MM.1S (cell line): ENCODE data around the gene HES5.

Source experiments
- DNase-seq: peaks from one replicate; pipeline ENCODE4 v3.0.0-alpha.2; 2015
- H2AFZ ChIP-seq: fragments of 300-600 bp; sonication (generic); 2 replicates; pipeline ENCODE4 v1.6.0; 2016; ENCODE audit warnings: antibody characterized with exemption, low read length
- H3F3A ChIP-seq: fragments of 300-600 bp; sonication (generic); 2 replicates; pipeline ENCODE4 v1.6.1; 2016; ENCODE audit warnings: mild to moderate bottlenecking, antibody characterized with exemption, low read length, moderate library complexity, mixed read lengths; ENCODE audit not compliant: insufficient read depth
- H3K27ac ChIP-seq: fragments of 300-600 bp; sonication (generic); 2 replicates; pipeline ENCODE4 v1.5.1; 2016; ENCODE audit warnings: mild to moderate bottlenecking, low read length
- H3K27me3 ChIP-seq: fragments of 300-600 bp; sonication (generic); replicated peaks from 2 replicates; pipeline ENCODE4 v1.6.0; 2016; ENCODE audit warnings: low read length; ENCODE audit not compliant: insufficient read depth
- H3K36me3 ChIP-seq: fragments of 300-600 bp; sonication (generic); replicated peaks from 2 replicates; pipeline ENCODE4 v1.6.1; 2016; ENCODE audit warnings: mild to moderate bottlenecking, low read length, mixed read lengths; ENCODE audit not compliant: insufficient read depth
- H3K4me1 ChIP-seq: fragments of 300-600 bp; sonication (generic); 2 replicates; pipeline ENCODE4 v1.6.1; 2016; ENCODE audit warnings: low read length, mixed read lengths
- H3K4me2 ChIP-seq: fragments of 300-600 bp; sonication (generic); 2 replicates; pipeline ENCODE4 v1.6.0; 2016; ENCODE audit warnings: low read depth, low read length
- H3K4me3 ChIP-seq: fragments of 300-600 bp; sonication (generic); 2 replicates; pipeline ENCODE4 v1.5.1; 2016; ENCODE audit warnings: low read length, mixed read lengths
- H3K79me2 ChIP-seq: fragments of 300-600 bp; sonication (generic); 2 replicates; pipeline ENCODE4 v1.6.1; 2016; ENCODE audit warnings: mixed run types, low read length, mixed read lengths
- H3K9ac ChIP-seq: fragments of 300-600 bp; sonication (generic); 2 replicates; pipeline ENCODE4 v1.6.1; 2016; ENCODE audit warnings: low read length, mixed read lengths
- H3K9me2 ChIP-seq: fragments of 300-600 bp; sonication (generic); replicated peaks from 2 replicates; pipeline ENCODE4 v1.6.1; 2016; ENCODE audit warnings: mild to moderate bottlenecking, low read length, mixed read lengths; ENCODE audit not compliant: insufficient read depth
- H3K9me3 ChIP-seq: fragments of 300-600 bp; sonication (generic); replicated peaks from 2 replicates; pipeline ENCODE4 v1.6.1; 2016; ENCODE audit warnings: mild to moderate bottlenecking, low read length, mixed read lengths; ENCODE audit not compliant: insufficient read depth
- H4K20me1 ChIP-seq: fragments of 300-600 bp; sonication (generic); 2 replicates; pipeline ENCODE4 v1.6.1; 2016; ENCODE audit warnings: mild to moderate bottlenecking, low read length, moderate library complexity, mixed read lengths; ENCODE audit not compliant: insufficient read depth
- CTCF ChIP-seq: fragments of 300-600 bp; sonication (generic); IDR thresholded peaks from 2 replicates; pipeline ENCODE4 v1.5.1; 2016; ENCODE audit warnings: antibody characterized with exemption, low read length, mixed read lengths
- EZH2 ChIP-seq: fragments of 300-600 bp; sonication (generic); optimal IDR thresholded peaks from 2 replicates; pipeline ENCODE3; 2017; ENCODE audit warnings: low read depth, mild to moderate bottlenecking, antibody characterized with exemption, low read length, mixed read lengths
- EZH2phosphoT487 ChIP-seq: fragments of 300-600 bp; sonication (generic); IDR thresholded peaks from 2 replicates; pipeline ENCODE4 v1.6.1; 2018; ENCODE audit warnings: antibody characterized with exemption, low read length

Gene HES5

DNA sequence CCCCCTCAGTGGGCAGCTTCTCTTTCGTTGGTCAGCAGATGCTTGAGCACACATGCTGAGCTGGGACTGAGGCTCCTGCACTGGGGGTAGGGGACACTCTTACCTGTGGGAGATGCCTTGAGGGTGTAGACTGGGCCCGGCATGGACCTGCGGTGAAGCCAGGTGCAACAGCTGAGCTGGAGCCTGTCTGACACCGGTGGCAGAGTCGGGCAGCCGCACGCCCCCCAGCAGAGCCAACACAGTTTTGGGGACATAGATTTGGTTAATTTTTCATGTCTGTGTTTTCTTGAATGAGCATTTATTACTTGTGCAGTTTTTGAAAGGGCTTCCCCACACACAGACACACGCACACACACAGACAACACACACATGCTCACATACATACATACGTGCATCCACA is 5.9 kb upstream of the HES5 start:
- peaks cover 62% of the 10 kb centered on the region for H3K27me3 ChIP-seq
- H3K9me3 ChIP-seq, result no peaks in the 10 kb centered on the region
- H3K27ac ChIP-seq, result no peak overlapping the region
- no peak for TF ChIP-seq EZH2
- H3K4me1 ChIP-seq, result peaks cover under 1% of the 10 kb centered on the region; the same call in 1 of the 2 replicates
- no peaks in the 10 kb centered on the region for H3K9me2 ChIP-seq
- H3K36me3 ChIP-seq, result no peaks in the 10 kb centered on the region
- no peak overlapping the region for H3K4me3 ChIP-seq
- H2AFZ ChIP-seq, result no peak overlapping the region
- H3K9ac ChIP-seq, result no peak overlapping the region
- DNase-seq, result no peak
- no peaks in the 10 kb centered on the region for H4K20me1 ChIP-seq
- no peaks in the 10 kb centered on the region for H3F3A ChIP-seq
- no peaks in the 10 kb centered on the region for H3K79me2 ChIP-seq
- H3K4me2 ChIP-seq, result no peak overlapping the region

- no peaks in the 10 kb centered on the region for H3K79me2 ChIP-seq
- no peak overlapping the region for H3K27ac ChIP-seq
- peaks cover 67% of the 10 kb centered on the region for H3K27me3 ChIP-seq
- H3F3A ChIP-seq, result no peaks in the 10 kb centered on the region
- no peak overlapping the region for H2AFZ ChIP-seq
- H3K9me2 ChIP-seq, result no peaks in the 10 kb centered on the region
- no peak overlapping the region for H3K4me3 ChIP-seq
- DNase-seq, result no peak
- H3K36me3 ChIP-seq, result no peaks in the 10 kb centered on the region
- no peak overlapping the region for H3K4me2 ChIP-seq
- no peaks in the 10 kb centered on the region for H3K9me3 ChIP-seq
- no peaks in the 10 kb centered on the region for H3K4me1 ChIP-seq
- no peak overlapping the region for H3K9ac ChIP-seq
- no peaks in the 10 kb centered on the region for H4K20me1 ChIP-seq
- TF ChIP-seq CTCF (no peak), EZH2phosphoT487 (no peak), EZH2 (no peak)
These were observed 5.4 kb upstream of the HES5 start for GRCh38 chr1:2535455-2535854.

DNA sequence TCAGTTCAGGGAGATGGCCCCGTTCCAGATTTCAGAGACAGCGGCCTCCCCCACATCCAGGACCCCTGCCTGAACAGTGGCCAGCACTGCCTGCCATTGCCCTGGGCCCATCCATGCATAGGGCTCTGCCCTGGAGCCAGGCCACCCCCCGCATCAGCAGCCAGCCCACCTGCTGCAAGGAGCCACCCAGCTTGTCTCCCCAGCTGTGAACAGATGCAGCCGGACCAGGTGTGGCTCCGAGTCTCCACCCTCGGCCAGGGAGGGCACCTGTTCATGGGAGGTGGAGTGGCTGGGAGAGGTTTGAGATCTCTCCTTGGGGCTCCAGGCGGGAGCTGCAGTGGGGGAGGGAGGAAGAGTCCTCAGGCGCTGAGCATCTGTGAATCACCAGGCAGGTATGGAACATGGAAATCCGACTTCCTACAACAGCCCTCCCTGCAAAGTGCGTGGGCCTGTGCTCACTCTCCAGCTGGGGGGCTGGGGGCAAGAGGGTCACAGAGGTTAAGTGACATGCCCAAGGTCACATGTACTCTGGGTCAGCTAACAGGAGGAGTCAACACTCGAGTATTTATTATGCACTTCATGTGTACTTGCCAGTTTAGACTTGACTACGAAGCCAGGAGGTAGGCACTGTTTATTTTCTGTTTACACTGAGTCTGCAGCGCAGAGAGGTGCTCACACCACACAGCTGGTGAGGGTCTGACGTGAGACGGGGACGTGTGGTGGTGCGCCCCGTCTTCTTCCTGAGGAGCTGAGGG is 4.8 kb upstream of the HES5 start:
- no peak for DNase-seq
- Histone ChIP-seq H3F3A (no peaks in the 10 kb centered on the region), H3K4me1 (no peaks in the 10 kb centered on the region), H3K9ac (no peak overlapping the region), H3K27me3 (peaks cover 71% of the 10 kb centered on the region), H3K27ac (no peak overlapping the region), H3K9me3 (no peaks in the 10 kb centered on the region), H3K9me2 (no peaks in the 10 kb centered on the region), H3K4me3 (no peak overlapping the region), H4K20me1 (no peaks in the 10 kb centered on the region), H2AFZ (no peak overlapping the region), H3K4me2 (no peak overlapping the region), H3K36me3 (no peaks in the 10 kb centered on the region), H3K79me2 (no peaks in the 10 kb centered on the region)
- TF ChIP-seq EZH2 (no peak), EZH2phosphoT487 (no peak), CTCF (no peak)

DNA sequence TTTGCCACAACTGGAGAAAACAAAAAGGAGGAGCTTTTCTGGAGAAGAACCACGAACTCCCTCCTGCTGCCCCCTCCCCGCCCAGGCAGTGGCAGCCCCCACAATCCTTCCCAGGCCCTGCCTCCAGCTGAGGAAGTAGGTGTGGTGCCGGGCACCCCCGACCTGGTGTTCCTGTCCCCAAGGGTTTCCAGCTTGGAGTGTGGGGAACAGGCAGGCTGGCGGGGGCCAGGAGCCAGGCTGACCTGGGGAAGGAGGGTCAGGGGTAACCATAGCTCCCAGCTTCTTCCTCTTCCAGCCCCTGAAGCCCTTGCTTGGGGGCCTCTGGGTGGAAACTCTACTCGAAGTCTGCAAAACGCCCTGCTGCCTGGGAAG is 4.2 kb upstream of the HES5 start:
- no peak overlapping the region for H3K9ac ChIP-seq
- H3F3A ChIP-seq, result no peaks in the 10 kb centered on the region
- H2AFZ ChIP-seq, result no peak overlapping the region
- no peaks in the 10 kb centered on the region for H4K20me1 ChIP-seq
- H3K36me3 ChIP-seq, result no peaks in the 10 kb centered on the region
- no peaks in the 10 kb centered on the region for H3K4me1 ChIP-seq
- H3K4me2 ChIP-seq, result no peak overlapping the region
- no peaks in the 10 kb centered on the region for H3K9me3 ChIP-seq
- no peak overlapping the region for H3K27ac ChIP-seq
- no peaks in the 10 kb centered on the region for H3K9me2 ChIP-seq
- no peak for DNase-seq
- H3K27me3 ChIP-seq, result peaks cover 73% of the 10 kb centered on the region
- no peaks in the 10 kb centered on the region for H3K79me2 ChIP-seq
- H3K4me3 ChIP-seq, result no peak overlapping the region
- TF ChIP-seq EZH2 (no peak), CTCF (no peak), EZH2phosphoT487 (no peak)
